HEK293T (cell line): ENCODE data around the gene UBQLNL.

Experiments
- ARNT ChIP-seq: fragments of 450-650 bp; IDR thresholded peaks from 2 replicates; pipeline ENCODE4 v1.6.1; 2017; ENCODE audit warnings: mild to moderate bottlenecking
- BHLHE40 ChIP-seq: fragments of 450-650 bp; IDR thresholded peaks from 2 replicates; pipeline ENCODE4 v1.6.1; 2016; ENCODE audit warnings: mild to moderate bottlenecking, moderate library complexity, borderline replicate concordance
- CTBP1 ChIP-seq: fragments of 450-650 bp; IDR thresholded peaks from 2 replicates; pipeline ENCODE4 v1.6.1; 2016; ENCODE audit warnings: borderline replicate concordance
- ELF4 ChIP-seq: fragments of 450-650 bp; IDR thresholded peaks from 2 replicates; pipeline ENCODE4 v1.6.1; 2017; ENCODE audit warnings: antibody characterized with exemption
- FOXA1 ChIP-seq: fragments of 450-650 bp; IDR thresholded peaks from 2 replicates; pipeline ENCODE4 v1.6.1; 2016; ENCODE audit warnings: mild to moderate bottlenecking
- FOXK2 ChIP-seq: fragments of 450-650 bp; IDR thresholded peaks from 2 replicates; pipeline ENCODE4 v1.6.1; 2016; ENCODE audit warnings: mild to moderate bottlenecking
- FOXM1 ChIP-seq: fragments of 450-650 bp; IDR thresholded peaks from 2 replicates; pipeline ENCODE4 v1.6.1; 2017; ENCODE audit warnings: mild to moderate bottlenecking, borderline replicate concordance
- NFRKB ChIP-seq: fragments of 450-650 bp; IDR thresholded peaks from 2 replicates; pipeline ENCODE4 v1.6.1; 2016; ENCODE audit warnings: mild to moderate bottlenecking, moderate library complexity
- PKNOX1 ChIP-seq: fragments of 450-650 bp; IDR thresholded peaks from 2 replicates; pipeline ENCODE4 v1.6.1; 2016
- SP1 ChIP-seq: fragments of 450-650 bp; IDR thresholded peaks from 2 replicates; pipeline ENCODE4 v1.6.1; 2017
- SUZ12 ChIP-seq: fragments of 450-650 bp; IDR thresholded peaks from 2 replicates; pipeline ENCODE4 v1.6.1; 2016; ENCODE audit warnings: mild to moderate bottlenecking
- ZNF384 ChIP-seq: fragments of 450-650 bp; IDR thresholded peaks from 2 replicates; pipeline ENCODE4 v1.6.1; 2016

- TF ChIP-seq ELF4 (no peak), FOXM1 (no peak), CTBP1 (no peak), FOXA1 (no peak), ARNT (no peak), BHLHE40 (no peak), SUZ12 (no peak), ZNF384 (no peak), NFRKB (no peak), PKNOX1 (no peak), SP1 (no peak), FOXK2 (no peak)
Measured at GRCh38 chr11:5488798-5489399, 27.6 kb downstream of the UBQLNL start.
